ENCODE measurements around the gene PADI1.

The PADI1 gene

GRCh38 chr1:17183388-17184160, 21.4 kb upstream of the PADI1 start (continued):
- TF ChIP-seq INSM2 (tag by site-specific recombination; IDR thresholded peaks at IDR 0.05): no peak
- TF ChIP-seq, protein P1, sequence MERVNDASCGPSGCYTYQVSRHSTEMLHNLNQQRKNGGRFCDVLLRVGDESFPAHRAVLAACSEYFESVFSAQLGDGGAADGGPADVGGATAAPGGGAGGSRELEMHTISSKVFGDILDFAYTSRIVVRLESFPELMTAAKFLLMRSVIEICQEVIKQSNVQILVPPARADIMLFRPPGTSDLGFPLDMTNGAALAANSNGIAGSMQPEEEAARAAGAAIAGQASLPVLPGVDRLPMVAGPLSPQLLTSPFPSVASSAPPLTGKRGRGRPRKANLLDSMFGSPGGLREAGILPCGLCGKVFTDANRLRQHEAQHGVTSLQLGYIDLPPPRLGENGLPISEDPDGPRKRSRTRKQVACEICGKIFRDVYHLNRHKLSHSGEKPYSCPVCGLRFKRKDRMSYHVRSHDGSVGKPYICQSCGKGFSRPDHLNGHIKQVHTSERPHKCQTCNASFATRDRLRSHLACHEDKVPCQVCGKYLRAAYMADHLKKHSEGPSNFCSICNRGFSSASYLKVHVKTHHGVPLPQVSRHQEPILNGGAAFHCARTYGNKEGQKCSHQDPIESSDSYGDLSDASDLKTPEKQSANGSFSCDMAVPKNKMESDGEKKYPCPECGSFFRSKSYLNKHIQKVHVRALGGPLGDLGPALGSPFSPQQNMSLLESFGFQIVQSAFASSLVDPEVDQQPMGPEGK (tag by site-specific recombination; IDR thresholded peaks at IDR 0.05): no peak

- TF ChIP-seq ZIC2 (tag by site-specific recombination; IDR thresholded peaks at IDR 0.05): peak; percentile 51
- TF ChIP-seq KLF1 (tag by site-specific recombination; IDR thresholded peaks at IDR 0.05): no peak
- no peak for TF ChIP-seq ZFP3 (tag by site-specific recombination; IDR thresholded peaks at IDR 0.05; ENCODE audit: low read depth)
- TF ChIP-seq PRDM6 (tag by site-specific recombination; IDR thresholded peaks at IDR 0.05): no peak
- ChIA-PET POLR2A (no interaction called here), CTCF (interaction anchor here (0.9 to 1.3 kb wide), 3 partner anchors 41 to 90 kb away, joined by 4 read pairs; no protein-coding TSS in a partner anchor)
- H3K4me1 ChIP-seq (ENCODE audit: control insufficient read depth, insufficient read depth, low read length): no peaks in the 10 kb centered on the region
- no peaks in the 10 kb centered on the region for H3K36me3 ChIP-seq (ENCODE audit: control insufficient read depth in 2 of 2, insufficient read depth in 1 of 2, low read length in 2 of 2)
- no peak overlapping the region for H3K27ac ChIP-seq (ENCODE audit: extremely low read depth, low read depth, low read length)
- H3K4me3 ChIP-seq (ENCODE audit: low read depth, low read length): no peak overlapping the region
- H3K9me3 ChIP-seq (ENCODE audit: control insufficient read depth, insufficient read depth, low read depth, low read length): no peaks in the 10 kb centered on the region
Observed at GRCh38 chr1:17184161-17184665, 20.7 kb upstream of the PADI1 start.

DNA sequence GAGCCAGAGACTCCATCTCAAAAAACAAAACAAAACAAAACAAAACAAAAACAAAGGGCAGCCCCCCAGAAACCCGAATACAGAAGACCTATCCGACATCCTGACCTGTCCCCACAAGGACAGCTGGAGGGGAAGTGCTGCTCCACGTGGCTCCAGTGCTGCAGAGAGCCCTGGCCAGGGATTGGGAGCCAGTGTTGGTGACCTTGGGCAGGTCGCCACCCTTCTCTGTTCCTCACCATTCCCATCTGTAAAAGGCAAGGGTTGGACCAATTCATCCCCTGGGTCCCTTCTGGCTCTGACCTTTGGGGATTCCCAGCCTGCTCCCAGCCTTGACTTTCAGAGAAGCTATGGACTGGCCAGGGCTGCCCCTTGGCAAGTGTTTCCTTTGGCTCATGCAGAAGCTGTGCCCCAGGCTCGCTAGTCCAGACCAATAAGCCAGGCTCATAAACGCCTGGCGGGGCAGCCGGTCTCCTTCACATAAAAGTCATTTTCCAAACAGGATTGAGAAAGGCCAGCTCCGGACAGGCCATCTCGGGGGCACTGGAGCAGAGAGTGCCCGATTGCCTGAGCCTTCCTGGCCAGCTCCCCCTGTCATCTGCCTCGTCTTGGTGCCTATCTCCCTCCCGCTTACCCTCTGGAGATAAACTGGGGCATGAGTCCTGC, 20.0 kb upstream of the PADI1 start:
- POLR2A ChIA-PET: interaction anchor here (1.7 kb wide), 1 partner anchor 28 kb away, joined by 11 read pairs; no protein-coding TSS in a partner anchor
- Histone ChIP-seq H3K36me3 (ENCODE audit: control insufficient read depth in 2 of 2, insufficient read depth in 1 of 2, low read length in 2 of 2) (no peaks in the 10 kb centered on the region), H3K4me3 (ENCODE audit: low read depth, low read length) (no peak overlapping the region), H3K9me3 (ENCODE audit: control insufficient read depth, insufficient read depth, low read depth, low read length) (no peaks in the 10 kb centered on the region), H3K27ac (ENCODE audit: extremely low read depth, low read depth, low read length) (no peak overlapping the region), H3K4me1 (ENCODE audit: control insufficient read depth, insufficient read depth, low read length) (no peaks in the 10 kb centered on the region)
- CTCF ChIA-PET: interaction anchor here (0.7 to 1.3 kb wide), 4 partner anchors 41 to 553 kb away, joined by 3 to 4 read pairs (median 4); no protein-coding TSS in a partner anchor
- no peak for TF ChIP-seq ZNF660 (tag by site-specific recombination; IDR thresholded peaks at IDR 0.05)
- no peak for TF ChIP-seq ZNF571 (tag by site-specific recombination; IDR thresholded peaks at IDR 0.05)
- TF ChIP-seq ZNF335 (tag by site-specific recombination; conservative IDR thresholded peaks at IDR 0.05): no peak
- TF ChIP-seq ZNF544 (tag by site-specific recombination; IDR thresholded peaks at IDR 0.05): no peak
- TF ChIP-seq ZNF350 (tag by site-specific recombination; IDR thresholded peaks at IDR 0.05): no peak
- TF ChIP-seq ZNF211 (tag by site-specific recombination; IDR thresholded peaks at IDR 0.05; ENCODE audit: low read depth): no peak
- TF ChIP-seq GLIS2 (tag by site-specific recombination; IDR thresholded peaks at IDR 0.05): no peak
- TF ChIP-seq ELK4 (IDR thresholded peaks at IDR 0.05; ENCODE audit: borderline replicate concordance, low read depth, low read length): no peak
- TF ChIP-seq ZNF37A (tag by site-specific recombination; IDR thresholded peaks at IDR 0.05): no peak
- TF ChIP-seq ZNF292 (tag by site-specific recombination; IDR thresholded peaks at IDR 0.05; ENCODE audit: borderline replicate concordance, low read depth): no peak
- TF ChIP-seq ZNF510 (tag by site-specific recombination; IDR thresholded peaks at IDR 0.05; ENCODE audit: insufficient replicate concordance): no peak
- TF ChIP-seq ZFP3 (tag by site-specific recombination; IDR thresholded peaks at IDR 0.05; ENCODE audit: low read depth): no peak
- TF ChIP-seq, protein P2, sequence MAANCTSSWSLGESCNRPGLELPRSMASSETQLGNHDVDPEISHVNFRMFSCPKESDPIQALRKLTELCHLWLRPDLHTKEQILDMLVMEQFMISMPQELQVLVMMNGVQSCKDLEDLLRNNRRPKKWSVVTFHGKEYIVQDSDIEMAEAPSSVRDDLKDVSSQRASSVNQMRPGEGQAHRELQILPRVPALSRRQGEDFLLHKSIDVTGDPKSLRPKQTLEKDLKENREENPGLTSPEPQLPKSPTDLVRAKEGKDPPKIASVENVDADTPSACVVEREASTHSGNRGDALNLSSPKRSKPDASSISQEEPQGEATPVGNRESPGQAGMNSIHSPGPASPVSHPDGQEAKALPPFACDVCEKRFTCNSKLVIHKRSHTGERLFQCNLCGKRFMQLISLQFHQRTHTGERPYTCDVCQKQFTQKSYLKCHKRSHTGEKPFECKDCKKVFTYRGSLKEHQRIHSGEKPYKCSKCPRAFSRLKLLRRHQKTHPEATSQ (tag by site-specific recombination; IDR thresholded peaks at IDR 0.05): no peak
- TF ChIP-seq EGR2 (tag by site-specific recombination; IDR thresholded peaks at IDR 0.05; ENCODE audit: low read depth): no peak
- no peak for TF ChIP-seq ZNF146 (tag by site-specific recombination; IDR thresholded peaks at IDR 0.05)
- TF ChIP-seq, protein P3, sequence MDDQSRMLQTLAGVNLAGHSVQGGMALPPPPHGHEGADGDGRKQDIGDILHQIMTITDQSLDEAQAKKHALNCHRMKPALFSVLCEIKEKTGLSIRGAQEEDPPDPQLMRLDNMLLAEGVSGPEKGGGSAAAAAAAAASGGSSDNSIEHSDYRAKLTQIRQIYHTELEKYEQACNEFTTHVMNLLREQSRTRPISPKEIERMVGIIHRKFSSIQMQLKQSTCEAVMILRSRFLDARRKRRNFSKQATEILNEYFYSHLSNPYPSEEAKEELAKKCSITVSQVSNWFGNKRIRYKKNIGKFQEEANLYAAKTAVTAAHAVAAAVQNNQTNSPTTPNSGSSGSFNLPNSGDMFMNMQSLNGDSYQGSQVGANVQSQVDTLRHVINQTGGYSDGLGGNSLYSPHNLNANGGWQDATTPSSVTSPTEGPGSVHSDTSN (CRISPR knock-in tag; IDR thresholded peaks at IDR 0.05): no peak

Data from HEK293 (cell line).